Mucosa of descending colon (tissue), 3 donors: Measurements from ENCODE around the gene PAN2. TPM values are rescaled to one million over a fixed set of nuclear protein-coding genes. Genes with fewer than 3 reads are reported as not detected.
"Not testable (repeated sequence)": the region's sequence is repeated elsewhere in the genome, so short reads cannot be mapped to it uniquely, and the experiment has no call there.

ENCODE experiments used
- ATAC-seq: fragments of 200-7000 bp; cut with Tn5 transposase; one replicate; pipeline ENCODE4 v1.9.1; 2020; ENCODE audit warnings: mild to moderate bottlenecking, moderate library complexity
- DNase-seq, 3 donors: peaks; one replicate each; pipeline ENCODE4 v3.0.0-alpha.2; 2020
- H3K36me3 ChIP-seq: fragments of 200-600 bp; one replicate; pipeline ENCODE4 v1.8.0; 2021; ENCODE audit warnings: low read depth, mild to moderate bottlenecking
- H3K4me1 ChIP-seq: fragments of 200-600 bp; one replicate; pipeline ENCODE4 v1.8.0; 2021; ENCODE audit warnings: low read depth, mild to moderate bottlenecking
- H3K4me3 ChIP-seq: fragments of 200-600 bp; one replicate; pipeline ENCODE4 v1.8.0; 2021; ENCODE audit warnings: mild to moderate bottlenecking
- H3K9me3 ChIP-seq: fragments of 200-600 bp; one replicate; pipeline ENCODE4 v1.8.0; 2021; ENCODE audit warnings: mild to moderate bottlenecking
- CTCF ChIP-seq: fragments of 200-600 bp; IDR thresholded peaks from one replicate; pipeline ENCODE4 v1.8.0; 2022; ENCODE audit warnings: antibody characterized with exemption, mild to moderate bottlenecking
- intact Hi-C, 2 donors: fragments of 100-400 bp; cut with DNase I in 1 of 2; cut with micrococcal nuclease in 1 of 2; formaldehyde crosslinking; loops; one replicate each; pipeline versions ENCODE4 v1.11.0 to v1.11.1; 2022; cut with DNase I, micrococcal nuclease
- total RNA-seq, 3 donors: library from RNA; stranded (reverse); fragmentation: NEBNext Ultra II Directional in 2 of 3; extraction: Animal tissue kit (Norgen Biotek cat#: 25700) in 2 of 3; gene quantifications; one replicate each; pipeline versions ENCODE4 v1.2.1 to v1.2.4, GENCODE V29; 2021 to 2023
- donor health status: DM: no; HTN: no; CAD: no; lungs with moderate emphysema.
- donor health status: DM: no; HTN: no; CAD: no.
- donor health status: DM: no; HTN: yes; CAD: no.

Gene PAN2
- total RNA-seq, 3 donors from 2014 or later, result 61.4 to 73.5 (median 61.9) TPM

- intact Hi-C loops, result no loop called here
- Histone ChIP-seq H3K4me1 (peaks cover 4% of the 10 kb centered on the region), H3K9me3 (no peaks in the 10 kb centered on the region), H3K36me3 (no peaks in the 10 kb centered on the region), H3K4me3 (no peak overlapping the region)
- DNase-seq (no peak), ATAC-seq (no peak)
- no peak for TF ChIP-seq CTCF
Measured at GRCh38 chr12:56330936-56331490, 2.8 kb downstream of the PAN2 start.

GRCh38 chr12:56326533-56326932 is 7.3 kb downstream of the PAN2 start:
- H3K9me3 ChIP-seq, result no peaks in the 10 kb centered on the region
- no peak for DNase-seq
- no peaks in the 10 kb centered on the region for H3K4me1 ChIP-seq
- H3K36me3 ChIP-seq, result no peaks in the 10 kb centered on the region
- intact Hi-C loops, result no loop called here
- ATAC-seq, result no peak
- TF ChIP-seq CTCF, result no peak
- H3K4me3 ChIP-seq, result no peak overlapping the region

- no peak for ATAC-seq
- no peak for TF ChIP-seq CTCF
- no peak overlapping the region for H3K4me3 ChIP-seq
- no peak for DNase-seq
- H3K36me3 ChIP-seq, result no peaks in the 10 kb centered on the region
- no peaks in the 10 kb centered on the region for H3K9me3 ChIP-seq
- H3K4me1 ChIP-seq, result no peaks in the 10 kb centered on the region
- intact Hi-C loops, result no loop called here
Measured at GRCh38 chr12:56326126-56326525, 7.7 kb downstream of the PAN2 start.

- no peak for ATAC-seq
- no peak for TF ChIP-seq CTCF
- intact Hi-C loops, result no loop called here
- no peaks in the 10 kb centered on the region for H3K36me3 ChIP-seq
- H3K9me3 ChIP-seq, result no peaks in the 10 kb centered on the region
- H3K4me1 ChIP-seq, result no peaks in the 10 kb centered on the region
- no peak for DNase-seq
- no peak overlapping the region for H3K4me3 ChIP-seq
Measured at GRCh38 chr12:56324206-56324605, 9.6 kb downstream of the PAN2 start.

- H3K4me3 ChIP-seq, ATAC-seq, intact Hi-C loops, H3K9me3 ChIP-seq, H3K36me3 ChIP-seq, DNase-seq, H3K4me1 ChIP-seq: not testable (repeated sequence)
Measured at GRCh38 chr12:56321610-56322009, 12.2 kb downstream of the PAN2 start.

GRCh38 chr12:56321027-56321426 is 12.8 kb downstream of the PAN2 start:
- intact Hi-C loops, result no loop called here
- no peak for TF ChIP-seq CTCF
- H3K4me1 ChIP-seq, result no peaks in the 10 kb centered on the region
- no peaks in the 10 kb centered on the region for H3K9me3 ChIP-seq
- no peak overlapping the region for H3K4me3 ChIP-seq
- ATAC-seq (no peak), DNase-seq (no peak)
- H3K36me3 ChIP-seq, result no peaks in the 10 kb centered on the region
